ENCODE measurements around the gene HOOK1. TPM values are rescaled to one million over a fixed set of nuclear protein-coding genes. Genes with fewer than 3 reads are reported as not detected.

Gene HOOK1
- total RNA-seq, 2 donors from 2014 or later, result 17.1 to 20.5 TPM

GRCh38 chr1:59816318-59816878 lies 1.6 kb downstream of the HOOK1 start:
- TF ChIP-seq, protein P1, sequence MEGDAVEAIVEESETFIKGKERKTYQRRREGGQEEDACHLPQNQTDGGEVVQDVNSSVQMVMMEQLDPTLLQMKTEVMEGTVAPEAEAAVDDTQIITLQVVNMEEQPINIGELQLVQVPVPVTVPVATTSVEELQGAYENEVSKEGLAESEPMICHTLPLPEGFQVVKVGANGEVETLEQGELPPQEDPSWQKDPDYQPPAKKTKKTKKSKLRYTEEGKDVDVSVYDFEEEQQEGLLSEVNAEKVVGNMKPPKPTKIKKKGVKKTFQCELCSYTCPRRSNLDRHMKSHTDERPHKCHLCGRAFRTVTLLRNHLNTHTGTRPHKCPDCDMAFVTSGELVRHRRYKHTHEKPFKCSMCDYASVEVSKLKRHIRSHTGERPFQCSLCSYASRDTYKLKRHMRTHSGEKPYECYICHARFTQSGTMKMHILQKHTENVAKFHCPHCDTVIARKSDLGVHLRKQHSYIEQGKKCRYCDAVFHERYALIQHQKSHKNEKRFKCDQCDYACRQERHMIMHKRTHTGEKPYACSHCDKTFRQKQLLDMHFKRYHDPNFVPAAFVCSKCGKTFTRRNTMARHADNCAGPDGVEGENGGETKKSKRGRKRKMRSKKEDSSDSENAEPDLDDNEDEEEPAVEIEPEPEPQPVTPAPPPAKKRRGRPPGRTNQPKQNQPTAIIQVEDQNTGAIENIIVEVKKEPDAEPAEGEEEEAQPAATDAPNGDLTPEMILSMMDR (IDR thresholded peaks at IDR 0.05), result no peak
- no peak for TF ChIP-seq POLR2A (IDR thresholded peaks at IDR 0.05)
- ATAC-seq, result no peak
- Histone ChIP-seq H3K27ac (peak overlapping the region in 3 of 4 donors; percentile 24 to 94 (median 31)), H3K4me1 (peaks cover 46% of the 10 kb centered on the region), H3K4me3 (peak overlapping the region; percentile 79 to 98), H3K36me3 (replicated peaks in 1 of 2; ENCODE audit: insufficient read depth in 1 of 2, low read depth in 2 of 2) (no peaks in the 10 kb centered on the region), H3K9me3 (no peaks in the 10 kb centered on the region), H3K27me3 (no peaks in the 10 kb centered on the region)
- intact Hi-C loops (cut with DNase I), result no loop called here
- DNase-seq, result no peak
- 18 to 22% methylated on average over 5 of the region's 5 CpGs for WGBS, 2 donors

DNA sequence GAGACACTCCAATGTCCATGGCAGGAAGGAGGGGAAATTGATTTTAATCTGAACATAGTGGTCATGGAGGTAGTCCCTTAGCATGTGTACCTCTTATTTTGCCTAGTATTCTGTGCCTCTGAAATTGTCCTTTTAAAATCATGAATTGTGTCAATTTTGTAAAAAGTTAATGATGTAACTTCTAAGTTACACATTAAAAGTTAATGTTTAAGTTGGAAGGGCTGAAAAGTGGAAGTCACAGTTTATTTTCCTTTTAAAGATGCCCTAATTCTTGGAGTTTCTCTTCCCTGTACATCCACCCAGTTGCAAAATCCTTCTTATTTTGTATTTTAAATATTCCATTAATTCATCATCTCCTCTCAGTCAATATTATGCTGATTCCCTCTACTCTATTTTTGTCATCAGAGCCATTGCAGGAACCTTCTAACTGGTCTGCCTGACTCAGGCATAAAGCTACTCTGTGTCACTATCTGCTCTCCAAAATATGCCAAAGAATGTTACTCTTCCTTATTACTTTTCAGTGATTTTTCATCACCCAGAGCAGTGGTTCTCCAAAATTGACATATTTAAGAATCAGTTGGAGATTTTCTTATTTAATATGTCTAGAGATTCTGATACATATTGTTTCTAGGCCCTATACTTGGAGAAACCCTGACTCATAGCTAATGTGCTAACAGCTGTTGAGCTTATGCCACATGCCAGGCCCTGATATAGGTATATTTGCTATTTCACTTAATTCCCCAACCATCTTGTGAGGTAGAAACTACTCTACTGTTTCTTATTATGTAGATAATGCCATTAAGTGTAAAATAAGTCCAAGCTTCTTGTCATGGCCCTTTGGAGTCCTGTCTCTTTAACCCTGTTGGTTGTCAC lies 5.1 kb downstream of the HOOK1 start:
- Histone ChIP-seq H3K27ac (peak overlapping the region in 3 of 4 donors; percentile 2 to 71 (median 21)), H3K36me3 (replicated peaks in 1 of 2; ENCODE audit: insufficient read depth in 1 of 2, low read depth in 2 of 2) (no peaks in the 10 kb centered on the region), H3K4me1 (peaks cover 39% of the 10 kb centered on the region), H3K4me3 (no peak overlapping the region), H3K27me3 (no peaks in the 10 kb centered on the region), H3K9me3 (no peaks in the 10 kb centered on the region)
- no peak for ATAC-seq
- TF ChIP-seq, protein P1 (IDR thresholded peaks at IDR 0.05), result no peak
- TF ChIP-seq POLR2A (IDR thresholded peaks at IDR 0.05), result no peak
- DNase-seq, result no peak
- intact Hi-C loops (cut with DNase I), result no loop called here

DNA sequence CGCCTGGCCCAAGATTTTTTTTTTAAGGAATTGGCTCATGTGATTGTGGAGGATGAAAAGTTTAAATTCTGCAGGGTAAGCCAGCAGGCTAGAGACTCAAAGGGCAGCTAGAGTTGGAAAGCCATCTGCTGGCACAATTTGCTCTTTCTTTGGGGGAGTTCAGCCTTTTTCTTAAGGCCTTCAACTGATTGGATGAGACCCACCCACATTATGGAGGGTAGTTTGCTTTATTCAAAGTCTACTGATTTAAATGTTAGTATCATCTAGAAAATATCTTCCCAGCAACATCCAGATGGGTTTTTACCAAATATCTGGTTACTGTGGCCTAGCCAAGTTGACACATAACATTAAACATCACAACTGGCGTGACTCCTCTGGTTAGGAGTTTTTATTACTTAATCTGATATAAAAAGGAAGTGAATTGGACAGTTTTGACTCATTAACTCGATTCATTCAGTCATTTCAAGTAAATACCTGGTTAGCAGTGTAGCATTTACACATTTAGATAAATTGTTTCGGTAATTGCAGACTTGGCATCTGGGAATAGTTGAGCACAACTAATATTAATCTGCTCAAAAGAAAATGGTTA lies 12.4 kb downstream of the HOOK1 start:
- TF ChIP-seq, protein P1 (IDR thresholded peaks at IDR 0.05), result no peak
- no peak for TF ChIP-seq POLR2A (IDR thresholded peaks at IDR 0.05)
- 64 to 74% methylated on average over 4 of the region's 4 CpGs for WGBS, 2 donors
- H3K27ac ChIP-seq, result no peak overlapping the region
- no peak overlapping the region for H3K4me3 ChIP-seq
- no peaks in the 10 kb centered on the region for H3K9me3 ChIP-seq
- DNase-seq, result no peak
- H3K27me3 ChIP-seq, result no peaks in the 10 kb centered on the region
- no peaks in the 10 kb centered on the region for H3K4me1 ChIP-seq
- intact Hi-C loops (cut with DNase I), result no loop called here
- H3K36me3 ChIP-seq (replicated peaks in 1 of 2; ENCODE audit: insufficient read depth in 1 of 2, low read depth in 2 of 2), result no peaks in the 10 kb centered on the region
- no peak for ATAC-seq

GRCh38 chr1:59828160-59828559 lies 13.4 kb downstream of the HOOK1 start:
- Histone ChIP-seq H3K9me3 (no peaks in the 10 kb centered on the region), H3K4me1 (no peaks in the 10 kb centered on the region), H3K27me3 (no peaks in the 10 kb centered on the region), H3K36me3 (replicated peaks in 1 of 2; ENCODE audit: insufficient read depth in 1 of 2, low read depth in 2 of 2) (no peaks in the 10 kb centered on the region), H3K27ac (no peak overlapping the region), H3K4me3 (no peak overlapping the region)
- ATAC-seq (no peak), DNase-seq (no peak)
- WGBS, 2 donors, result 88 to 92% methylated on average over 1 of the region's 1 CpG
- intact Hi-C loops (cut with DNase I), result no loop called here
- TF ChIP-seq, protein P1 (IDR thresholded peaks at IDR 0.05), result no peak
- no peak for TF ChIP-seq POLR2A (IDR thresholded peaks at IDR 0.05)
